Activated CD4-positive, alpha-beta T cell treated with anti-CD3 and anti-CD28 coated beads, Interleukin-2, amount 10 ng/mL, durations not matched to agents 7 days and 5 days (primary cell): ENCODE data around the gene TMPRSS13. TPM values are rescaled to one million over a fixed set of nuclear protein-coding genes. Genes with fewer than 3 reads are reported as not detected.

Experiments used
- CTCF ChIA-PET: fragments of 350-600 bp; sonication (Branson Sonifier 250); formaldehyde crosslinking; loops from one replicate; lab custom pipeline; 2021; ENCODE audit warnings: antibody characterized with exemption; lab: Charles Lee
- POLR2A ChIA-PET: fragments of 350-600 bp; sonication (Branson Sonifier 250); formaldehyde crosslinking; loops from one replicate; lab custom pipeline; 2021; ENCODE audit warnings: antibody characterized with exemption; lab: Charles Lee
- DNase-seq: peaks from one replicate; pipeline ENCODE4 v3.0.0-alpha.2; 2020
- H3K27ac Mint-ChIP-seq: one replicate; pipeline ENCODE4 v1.8.0; 2021; ENCODE audit warnings: mild to moderate bottlenecking, moderate library complexity, mixed read lengths
- H3K27me3 Mint-ChIP-seq: one replicate; pipeline ENCODE4 v1.8.0; 2021; ENCODE audit warnings: mixed read lengths
- H3K36me3 Mint-ChIP-seq: one replicate; pipeline ENCODE4 v1.8.0; 2021; ENCODE audit warnings: low read depth, mixed read lengths
- H3K4me1 Mint-ChIP-seq: one replicate; pipeline ENCODE4 v1.8.0; 2021; ENCODE audit warnings: mixed read lengths
- H3K4me3 Mint-ChIP-seq: one replicate; pipeline ENCODE4 v1.8.0; 2021; ENCODE audit warnings: mild to moderate bottlenecking, moderate library complexity, mixed read lengths
- H3K9me3 Mint-ChIP-seq: one replicate; pipeline ENCODE4 v1.8.0; 2021; ENCODE audit warnings: mixed read lengths
- total RNA-seq, 2 experiments: library from RNA; stranded (reverse); gene quantifications; one replicate each; pipeline ENCODE4 v1.2.3, GENCODE V29; 2021

TMPRSS13 gene
- total RNA-seq, 2 experiments from 2014 or later: 1.4 to 1.5 TPM

DNA sequence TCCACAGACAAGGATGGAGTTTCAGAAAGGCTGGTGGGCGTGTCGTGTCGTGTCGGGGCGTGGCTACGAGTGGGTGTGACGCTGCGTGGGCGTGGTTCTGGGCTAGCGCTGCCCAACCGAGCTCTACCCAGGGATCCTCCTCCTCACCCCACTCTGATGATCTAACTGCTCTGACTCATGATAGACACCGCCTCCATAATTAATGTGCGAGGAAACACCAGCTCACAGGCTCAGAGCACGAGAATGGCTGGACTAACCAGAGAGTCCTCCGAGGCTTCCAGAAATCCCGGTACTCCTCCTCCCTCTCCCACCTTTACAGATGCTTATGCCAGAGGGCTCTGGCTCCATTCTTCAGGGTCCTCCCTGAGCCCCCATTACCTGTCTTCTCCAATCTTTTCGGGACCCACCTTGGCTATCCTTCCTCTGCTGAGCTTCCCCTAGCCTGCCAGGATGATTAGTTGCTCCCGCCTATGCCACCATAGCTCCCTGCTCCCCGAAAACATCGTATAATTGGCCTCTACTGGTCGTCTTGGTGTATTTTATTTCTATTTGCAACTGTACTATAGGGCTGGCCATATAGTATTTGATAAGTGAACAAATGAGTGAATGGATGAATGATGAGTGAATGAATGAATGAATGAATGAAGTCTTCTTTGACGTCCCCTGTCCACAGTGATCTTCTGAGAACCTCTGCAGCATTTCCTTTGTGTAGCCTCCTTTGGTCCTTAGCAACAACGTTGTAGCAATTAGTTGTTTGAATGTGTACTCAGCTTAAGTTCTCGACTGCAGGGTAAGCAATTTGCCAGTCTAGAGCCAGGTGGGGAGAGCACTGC is 21.7 kb downstream of the TMPRSS13 start:
- Mint-ChIP-seq H3K36me3 (no peaks in the 10 kb centered on the region), H3K4me3 (no peak overlapping the region), H3K9me3 (no peaks in the 10 kb centered on the region), H3K27me3 (no peaks in the 10 kb centered on the region), H3K27ac (no peak overlapping the region), H3K4me1 (peaks cover 12% of the 10 kb centered on the region)
- POLR2A ChIA-PET: no interaction called here
- peak; percentile 54 for DNase-seq
- CTCF ChIA-PET: interaction anchor here (0.6 to 3.7 kb wide), 7 partner anchors 10 to 965 kb away, joined by 3 to 11 read pairs (median 5); no protein-coding TSS in a partner anchor

DNA sequence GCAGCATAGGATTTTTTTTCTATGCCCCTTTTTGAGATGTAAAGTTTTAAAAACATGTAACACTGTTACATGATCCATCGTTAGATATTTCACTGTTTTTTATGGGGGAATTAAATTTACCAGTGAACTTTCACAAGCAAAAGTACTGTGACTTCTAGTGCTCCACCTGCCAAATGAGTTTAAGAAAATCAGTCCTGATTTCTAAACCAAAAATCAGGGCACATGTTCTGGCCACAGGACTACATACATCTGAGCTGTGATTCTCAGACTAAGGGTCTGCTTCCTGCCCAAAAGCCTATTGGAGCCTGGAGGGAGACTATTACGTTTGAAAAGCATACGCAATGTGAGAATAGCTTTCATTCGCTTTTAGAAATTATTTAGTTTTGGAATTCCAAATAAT is 22.5 kb downstream of the TMPRSS13 start:
- POLR2A ChIA-PET: no interaction called here

DNA sequence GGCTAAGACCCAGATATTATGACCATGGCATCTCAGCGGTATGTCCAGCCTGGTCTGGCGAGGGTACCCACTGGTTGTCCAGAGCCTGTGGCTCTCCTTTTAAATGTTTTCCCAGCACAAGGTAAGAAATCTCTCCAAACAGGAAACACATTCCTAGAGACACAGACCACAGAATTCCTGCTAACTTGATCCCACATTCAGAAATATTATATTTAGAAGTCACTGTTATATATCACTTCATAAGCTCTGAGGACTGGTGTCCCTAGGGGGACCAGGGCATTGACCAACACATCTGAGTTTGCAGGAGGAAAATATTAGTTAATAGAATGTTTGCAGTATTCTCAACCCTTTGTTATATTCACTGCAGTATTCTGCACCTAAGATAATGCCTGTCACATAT is 23.1 kb downstream of the TMPRSS13 start:
- ChIA-PET POLR2A (no interaction called here), CTCF (interaction anchor here (1.0 to 3.1 kb wide), 4 partner anchors 9 to 45 kb away, joined by 3 to 9 read pairs (median 6); no protein-coding TSS in a partner anchor)
- Mint-ChIP-seq H3K27ac (no peak overlapping the region), H3K4me3 (no peak overlapping the region), H3K36me3 (no peaks in the 10 kb centered on the region), H3K4me1 (peaks cover 11% of the 10 kb centered on the region), H3K27me3 (no peaks in the 10 kb centered on the region), H3K9me3 (no peaks in the 10 kb centered on the region)
- DNase-seq: no peak

More for the DNA sequence above, 22.5 kb downstream of the TMPRSS13 start:
- Mint-ChIP-seq H3K4me3 (no peak overlapping the region), H3K36me3 (no peaks in the 10 kb centered on the region), H3K27ac (no peak overlapping the region), H3K27me3 (no peaks in the 10 kb centered on the region), H3K9me3 (no peaks in the 10 kb centered on the region), H3K4me1 (peaks cover 11% of the 10 kb centered on the region)
- CTCF ChIA-PET: interaction anchor here (0.9 to 3.1 kb wide), 3 partner anchors 10 to 40 kb away, joined by 3 to 9 read pairs (median 5); no protein-coding TSS in a partner anchor
- DNase-seq: no peak

DNA sequence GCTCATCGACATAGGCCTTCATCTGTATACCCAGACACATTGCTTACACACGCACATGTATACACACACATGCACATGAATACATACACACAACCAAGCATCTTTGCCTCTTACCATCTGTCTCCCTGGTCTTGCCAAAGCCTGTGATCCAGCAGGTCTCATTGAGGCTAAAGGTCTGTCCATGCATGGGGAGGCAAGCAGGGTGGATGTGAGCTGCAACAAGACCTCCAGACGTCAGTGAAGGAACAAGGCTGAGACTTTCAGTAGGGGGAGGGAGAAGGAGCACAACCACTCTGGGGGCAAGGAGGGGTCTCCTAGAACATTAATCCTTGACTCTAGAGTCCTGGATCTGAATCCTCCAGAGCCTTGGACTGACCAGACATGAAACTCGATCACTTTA is 23.7 kb downstream of the TMPRSS13 start:
- peaks cover 11% of the 10 kb centered on the region for H3K4me1 Mint-ChIP-seq
- ChIA-PET POLR2A (no interaction called here), CTCF (interaction anchor here (0.7 to 3.1 kb wide), 5 partner anchors 25 to 110 kb away, joined by 3 to 9 read pairs (median 3); no protein-coding TSS in a partner anchor)
- no peak overlapping the region for H3K27ac Mint-ChIP-seq
- DNase-seq: no peak
- H3K27me3 Mint-ChIP-seq: no peaks in the 10 kb centered on the region
- no peaks in the 10 kb centered on the region for H3K36me3 Mint-ChIP-seq
- no peak overlapping the region for H3K4me3 Mint-ChIP-seq
- no peaks in the 10 kb centered on the region for H3K9me3 Mint-ChIP-seq

DNA sequence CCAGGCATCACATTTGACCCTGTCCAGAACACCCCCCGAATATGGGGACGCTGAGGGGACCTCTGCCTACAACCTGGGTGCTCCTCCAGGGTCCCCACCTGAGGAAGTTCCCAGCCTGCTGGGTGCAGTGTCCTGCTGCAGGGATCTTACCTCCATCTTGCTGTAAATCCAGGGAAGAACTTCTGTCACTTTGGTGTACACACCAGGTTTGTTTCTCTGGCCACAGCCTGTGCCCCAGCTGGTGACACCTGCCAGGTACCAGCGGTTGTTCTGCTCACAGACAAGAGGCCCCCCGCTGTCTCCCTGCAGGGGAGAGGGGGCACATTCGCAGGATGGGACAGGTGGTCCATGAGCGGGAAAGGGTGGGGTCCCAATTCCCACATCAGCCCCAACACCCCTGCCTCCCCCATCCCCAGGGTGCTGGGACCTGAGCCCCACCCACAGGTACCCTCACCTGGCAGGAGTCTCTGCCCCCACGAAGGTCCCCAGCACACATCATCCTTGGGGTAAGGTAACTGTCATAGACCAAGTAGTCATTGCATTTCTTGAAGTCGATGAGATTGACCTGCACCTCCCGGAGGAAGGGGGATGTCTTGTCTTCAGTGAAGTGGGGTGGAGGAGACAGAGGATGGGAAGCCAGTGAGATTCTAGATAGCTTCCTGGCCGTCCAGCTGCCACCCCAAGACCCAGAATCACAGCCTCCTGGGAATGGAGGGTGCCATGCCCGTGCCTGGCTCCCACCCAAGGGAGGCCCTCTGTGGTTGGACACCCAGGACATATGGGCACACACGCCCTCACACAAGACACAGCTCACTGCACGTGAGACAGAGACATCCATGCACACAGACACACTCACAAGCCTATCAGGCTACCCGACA is 25.5 kb downstream of the TMPRSS13 start:
- no peak overlapping the region for H3K4me3 Mint-ChIP-seq
- H3K27me3 Mint-ChIP-seq: no peaks in the 10 kb centered on the region
- ChIA-PET CTCF (interaction anchor here (0.6 to 1.5 kb wide), 7 partner anchors 15 to 829 kb away, joined by 3 to 6 read pairs (median 3); no protein-coding TSS in a partner anchor), POLR2A (no interaction called here)
- H3K4me1 Mint-ChIP-seq: peaks cover 17% of the 10 kb centered on the region
- H3K36me3 Mint-ChIP-seq: no peaks in the 10 kb centered on the region
- no peak overlapping the region for H3K27ac Mint-ChIP-seq
- no peaks in the 10 kb centered on the region for H3K9me3 Mint-ChIP-seq
- no peak for DNase-seq

DNA sequence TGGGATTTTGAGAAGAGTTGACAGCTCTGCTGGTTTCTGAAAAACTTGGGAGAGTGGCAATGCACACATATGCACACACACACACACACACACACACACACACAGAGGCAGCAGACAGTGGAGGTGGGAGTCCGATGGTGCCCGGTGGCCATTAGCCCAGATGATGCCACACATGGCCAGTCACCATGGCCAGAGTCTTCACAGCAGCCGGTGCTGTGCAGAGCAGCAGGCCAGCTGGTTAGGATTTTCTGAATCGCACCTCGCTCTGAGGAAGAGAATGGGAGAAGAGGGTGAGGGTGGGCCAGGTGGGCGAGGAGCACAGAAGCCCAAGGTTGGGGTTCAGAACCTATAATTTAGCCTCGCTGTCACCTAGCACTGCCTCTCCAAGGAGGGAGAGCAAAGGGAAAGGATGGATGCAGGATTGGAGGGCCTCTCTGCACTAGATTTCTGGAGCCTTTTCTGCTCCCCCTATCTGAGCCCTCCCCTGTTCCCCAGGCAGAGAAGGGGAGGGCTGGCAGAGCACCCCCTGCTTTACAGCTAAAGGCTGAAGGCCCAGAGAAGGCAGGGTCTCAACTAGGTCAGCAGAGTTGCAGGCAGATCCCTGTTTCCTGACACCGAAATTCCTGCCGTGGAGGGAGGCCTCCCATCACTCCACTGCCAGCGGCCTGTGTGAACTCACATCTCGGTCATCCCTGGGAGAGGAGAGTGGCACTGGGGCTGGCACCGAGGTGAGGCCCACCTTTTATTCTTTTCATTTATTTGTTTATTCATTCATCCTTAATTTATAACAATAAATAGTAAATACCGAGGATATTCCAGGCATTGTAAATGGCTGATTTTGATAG is 27.0 kb downstream of the TMPRSS13 start:
- H3K9me3 Mint-ChIP-seq: no peaks in the 10 kb centered on the region
- no peaks in the 10 kb centered on the region for H3K36me3 Mint-ChIP-seq
- no peak overlapping the region for H3K4me3 Mint-ChIP-seq
- POLR2A ChIA-PET: no interaction called here
- CTCF ChIA-PET: interaction anchor here (1.3 to 1.8 kb wide), 2 partner anchors 28 to 45 kb away, joined by 3 to 9 read pairs; no protein-coding TSS in a partner anchor
- H3K27ac Mint-ChIP-seq: no peak overlapping the region
- peaks cover 9% of the 10 kb centered on the region for H3K4me1 Mint-ChIP-seq
- no peaks in the 10 kb centered on the region for H3K27me3 Mint-ChIP-seq
- no peak for DNase-seq

DNA sequence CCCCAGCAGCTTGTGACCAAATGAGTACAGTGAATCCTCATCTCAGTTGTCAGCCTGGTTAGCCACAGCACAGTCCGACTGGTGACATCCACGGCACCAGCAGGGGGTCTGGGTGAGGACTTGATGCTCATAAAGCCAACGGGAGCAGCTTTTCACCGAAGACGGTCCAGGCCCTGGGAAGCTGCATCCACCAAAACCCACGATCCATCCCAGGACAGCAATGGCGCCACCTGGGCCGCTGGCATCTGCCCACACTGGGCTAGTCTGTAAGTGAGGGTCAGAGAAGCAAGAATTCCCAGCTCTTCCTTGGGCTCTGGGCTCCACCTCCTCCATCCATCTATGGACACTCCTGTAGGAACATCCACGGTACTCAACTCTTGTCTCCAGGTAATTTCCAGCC is 27.6 kb downstream of the TMPRSS13 start:
- no peaks in the 10 kb centered on the region for H3K36me3 Mint-ChIP-seq
- no peaks in the 10 kb centered on the region for H3K9me3 Mint-ChIP-seq
- ChIA-PET POLR2A (no interaction called here), CTCF (interaction anchor here (1.3 to 1.8 kb wide), 2 partner anchors 28 to 46 kb away, joined by 3 to 9 read pairs; no protein-coding TSS in a partner anchor)
- H3K4me3 Mint-ChIP-seq: no peak overlapping the region
- DNase-seq: no peak
- no peaks in the 10 kb centered on the region for H3K27me3 Mint-ChIP-seq
- no peak overlapping the region for H3K27ac Mint-ChIP-seq
- peaks cover 7% of the 10 kb centered on the region for H3K4me1 Mint-ChIP-seq

DNA sequence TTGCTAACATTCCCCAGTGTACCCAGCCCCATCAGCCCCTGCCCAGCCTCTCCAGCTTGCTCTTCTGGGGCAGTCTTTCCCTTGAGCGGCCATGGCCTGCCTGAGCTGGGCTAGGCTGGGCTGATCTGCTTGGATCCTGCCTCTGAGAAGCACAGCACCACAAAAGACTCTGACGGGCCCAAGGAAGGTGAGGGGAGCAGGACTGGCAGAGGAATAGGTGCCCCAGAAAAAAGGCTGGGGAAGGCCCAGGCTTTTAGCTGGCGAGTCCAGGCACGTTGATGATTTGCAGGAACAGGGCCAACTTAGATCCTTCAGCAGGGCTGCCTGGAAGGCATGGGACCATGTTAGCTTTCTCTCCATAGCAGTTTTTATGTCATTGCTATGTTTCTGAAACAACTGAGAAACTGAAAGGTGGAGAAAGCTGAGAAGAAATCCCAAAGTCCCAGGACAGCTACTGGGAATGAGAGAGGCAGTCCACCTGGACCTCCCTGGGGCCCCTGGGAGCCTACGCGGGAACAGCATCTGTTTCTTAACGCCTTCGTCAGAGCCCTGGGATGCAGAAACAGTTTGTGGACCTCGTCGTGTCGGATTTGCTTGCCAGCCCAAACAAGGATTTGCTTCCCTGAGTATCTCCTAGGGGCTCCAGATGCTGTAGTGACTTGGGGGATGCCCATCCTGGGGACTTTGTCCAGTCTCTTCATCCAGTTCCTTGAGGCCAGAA is 28.3 kb downstream of the TMPRSS13 start:
- Mint-ChIP-seq H3K27me3 (no peaks in the 10 kb centered on the region), H3K4me3 (no peak overlapping the region), H3K27ac (no peak overlapping the region), H3K4me1 (peaks cover 7% of the 10 kb centered on the region), H3K36me3 (no peaks in the 10 kb centered on the region), H3K9me3 (no peaks in the 10 kb centered on the region)
- CTCF ChIA-PET: interaction anchor here (1.1 to 1.8 kb wide), 3 partner anchors 29 to 46 kb away, joined by 3 to 9 read pairs (median 3); no protein-coding TSS in a partner anchor
- no peak for DNase-seq
- POLR2A ChIA-PET: no interaction called here

DNA sequence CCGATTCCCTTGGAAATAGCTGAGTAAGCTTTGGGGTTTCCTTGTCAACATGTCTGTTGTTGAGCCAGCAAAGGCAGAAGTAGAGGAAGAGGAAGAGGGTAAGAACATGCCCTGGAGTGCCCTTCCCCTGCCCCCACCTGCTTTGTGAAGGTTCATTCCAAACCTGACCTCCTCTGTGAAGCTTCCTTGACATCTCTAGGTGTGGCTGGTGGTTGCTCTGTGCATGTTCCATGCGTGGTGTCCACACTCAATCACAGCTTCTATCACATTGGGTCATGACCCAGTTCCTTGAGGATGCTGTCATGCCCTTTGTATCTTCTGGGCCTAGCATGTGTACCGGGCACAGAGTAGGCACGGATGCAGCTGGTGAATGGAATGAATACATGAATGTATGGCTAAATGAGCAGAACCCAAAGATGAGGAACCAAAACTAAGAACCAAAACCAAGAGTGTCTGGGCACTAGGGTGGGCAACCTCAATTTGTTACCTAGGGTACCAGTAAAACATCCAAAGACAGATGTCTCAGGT is 29.0 kb downstream of the TMPRSS13 start:
- Mint-ChIP-seq H3K27me3 (no peaks in the 10 kb centered on the region), H3K9me3 (no peaks in the 10 kb centered on the region), H3K4me1 (peaks cover 7% of the 10 kb centered on the region), H3K27ac (no peak overlapping the region), H3K36me3 (no peaks in the 10 kb centered on the region), H3K4me3 (no peak overlapping the region)
- CTCF ChIA-PET: interaction anchor here (1.1 to 1.2 kb wide), 2 partner anchors 40 to 153 kb away, joined by 3 to 4 read pairs; no protein-coding TSS in a partner anchor
- POLR2A ChIA-PET: no interaction called here
- DNase-seq: no peak

DNA sequence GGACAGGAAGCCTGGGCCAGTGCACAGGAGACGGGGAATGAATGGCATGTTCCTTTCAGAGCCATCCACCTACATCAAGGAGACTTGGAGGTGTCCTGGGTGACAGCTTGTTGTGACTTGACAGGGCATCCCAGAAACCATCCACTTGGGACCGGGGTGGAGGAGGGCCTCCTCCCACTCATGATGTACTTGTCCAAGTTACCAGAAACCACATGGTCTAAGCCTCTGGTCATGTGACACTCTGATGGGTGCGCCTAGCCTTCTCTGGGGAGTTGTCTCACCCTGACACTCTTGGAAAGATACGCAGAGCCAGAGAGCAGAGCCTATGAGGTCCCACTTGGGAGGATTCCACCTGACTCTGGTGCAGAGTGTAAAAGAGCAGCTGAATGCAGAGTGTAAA is 31.1 kb downstream of the TMPRSS13 start:
- no peaks in the 10 kb centered on the region for H3K36me3 Mint-ChIP-seq
- H3K27ac Mint-ChIP-seq: no peak overlapping the region
- H3K27me3 Mint-ChIP-seq: peaks cover 12% of the 10 kb centered on the region
- ChIA-PET CTCF (interaction anchor here (0.9 to 1.8 kb wide), 3 partner anchors 14 to 81 kb away, joined by 3 to 4 read pairs (median 3); no protein-coding TSS in a partner anchor), POLR2A (no interaction called here)
- no peak for DNase-seq
- H3K4me1 Mint-ChIP-seq: peaks cover 7% of the 10 kb centered on the region
- H3K4me3 Mint-ChIP-seq: no peak overlapping the region
- H3K9me3 Mint-ChIP-seq: no peaks in the 10 kb centered on the region

DNA sequence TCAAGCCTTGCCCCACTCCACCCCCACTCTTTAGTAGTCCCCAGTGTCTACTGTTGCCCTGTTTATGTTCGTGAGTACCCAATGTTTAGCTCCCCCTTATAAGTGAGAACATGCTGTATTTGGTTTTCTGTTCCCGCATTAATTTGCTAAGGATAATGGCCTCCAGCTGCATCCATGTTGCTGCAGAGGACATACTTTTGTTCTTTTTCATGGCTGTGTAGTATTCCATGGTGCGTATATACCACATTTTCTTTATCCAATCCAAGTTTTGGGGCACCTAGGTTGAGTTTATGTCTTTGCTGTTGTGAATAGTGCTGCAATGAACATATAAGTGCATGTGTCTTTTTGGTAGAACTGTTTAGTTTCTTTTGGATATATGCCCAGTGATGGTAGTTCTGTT is 36.6 kb downstream of the TMPRSS13 start:
- CTCF ChIA-PET: interaction anchor here (0.6 to 0.7 kb wide), 2 partner anchors 13 to 24 kb away, joined by 3 read pairs; no protein-coding TSS in a partner anchor
- peaks cover 25% of the 10 kb centered on the region for H3K27me3 Mint-ChIP-seq

More for the DNA sequence above, 36.6 kb downstream of the TMPRSS13 start:
- no peak overlapping the region for H3K4me3 Mint-ChIP-seq
- no peaks in the 10 kb centered on the region for H3K36me3 Mint-ChIP-seq
- POLR2A ChIA-PET: no interaction called here
- no peaks in the 10 kb centered on the region for H3K4me1 Mint-ChIP-seq
- H3K27ac Mint-ChIP-seq: no peak overlapping the region
- H3K9me3 Mint-ChIP-seq: no peaks in the 10 kb centered on the region
- DNase-seq: no peak
